Measurements from ENCODE around the gene RASA2.

RASA2 gene

GRCh38 chr3:141547791-141548190, 61.0 kb downstream of the RASA2 start:
- no peak for DNase-seq
- intact Hi-C loops (cut with DNase I): no loop called here

GRCh38 chr3:141550926-141551665, 64.3 kb downstream of the RASA2 start:
- intact Hi-C loops (cut with DNase I): no loop called here
- DNase-seq: no peak

- intact Hi-C loops (cut with DNase I): no loop called here
- DNase-seq: no peak
These were observed 65.7 kb downstream of the RASA2 start for GRCh38 chr3:141552440-141552991.

GRCh38 chr3:141553055-141553454, 66.2 kb downstream of the RASA2 start:
- intact Hi-C loops (cut with DNase I): no loop called here
- no peak for DNase-seq

GRCh38 chr3:141556034-141556433, 69.2 kb downstream of the RASA2 start:
- no peak for DNase-seq
- intact Hi-C loops (cut with DNase I): no loop called here

- intact Hi-C loops (cut with DNase I): no loop called here
- DNase-seq: no peak
These were observed 71.3 kb downstream of the RASA2 start for GRCh38 chr3:141557961-141558706.

- peak in 15 of 42 donors; percentile 9 to 74 (median 39) for DNase-seq
These were observed 74.7 kb downstream of the RASA2 start for GRCh38 chr3:141561426-141562034.

GRCh38 chr3:141564241-141564640, 77.4 kb downstream of the RASA2 start:
- no peak for DNase-seq
- intact Hi-C loops (cut with DNase I): no loop called here

More at GRCh38 chr3:141561426-141562034, 74.7 kb downstream of the RASA2 start:
- intact Hi-C loops (cut with DNase I): loop anchor here (2.0 kb wide), 1 partner anchor 101 kb away; no protein-coding TSS in a partner anchor

- no peak for DNase-seq
- intact Hi-C loops (cut with DNase I): no loop called here
These were observed 83.2 kb downstream of the RASA2 start for GRCh38 chr3:141570068-141570467.

GRCh38 chr3:141575879-141576743, 89.3 kb downstream of the RASA2 start:
- intact Hi-C loops (cut with DNase I): no loop called here

GRCh38 chr3:141576744-141577052, 89.9 kb downstream of the RASA2 start:
- intact Hi-C loops (cut with DNase I): no loop called here
- no peak for DNase-seq

More at GRCh38 chr3:141575879-141576743, 89.3 kb downstream of the RASA2 start:
- no peak for DNase-seq

- no peak for DNase-seq
- intact Hi-C loops (cut with DNase I): no loop called here
These were observed 91.6 kb downstream of the RASA2 start for GRCh38 chr3:141578202-141578973.

- intact Hi-C loops (cut with DNase I): no loop called here
- DNase-seq: no peak
These were observed 107.5 kb downstream of the RASA2 start for GRCh38 chr3:141594357-141594756.

- DNase-seq: no peak
- intact Hi-C loops (cut with DNase I): no loop called here
These were observed 111.1 kb downstream of the RASA2 start for GRCh38 chr3:141597931-141598330.

- intact Hi-C loops (cut with DNase I): no loop called here
- no peak for DNase-seq
These were observed 113.5 kb downstream of the RASA2 start for GRCh38 chr3:141600331-141600730.

- intact Hi-C loops (cut with DNase I): no loop called here
These were observed 115.9 kb downstream of the RASA2 start for GRCh38 chr3:141602706-141603105.

GRCh38 chr3:141603473-141604035, 116.7 kb downstream of the RASA2 start:
- no peak for DNase-seq
- intact Hi-C loops (cut with DNase I): no loop called here

More at GRCh38 chr3:141602706-141603105, 115.9 kb downstream of the RASA2 start:
- DNase-seq: no peak

GRCh38 chr3:141605883-141606282, 119.1 kb downstream of the RASA2 start:
- intact Hi-C loops (cut with DNase I): no loop called here
- DNase-seq: no peak

Data from head of caudate nucleus (tissue), 42 donors.